ENCODE measurements around the gene IQCF5. TPM values are rescaled to one million over a fixed set of nuclear protein-coding genes. Genes with fewer than 3 reads are reported as not detected.
"Not testable (repeated sequence)": the region's sequence is repeated elsewhere in the genome, so short reads cannot be mapped to it uniquely, and the experiment has no call there.

The IQCF5 gene
- total RNA-seq, 1 donor from 2014 or later, result not detected

GRCh38 chr3:51874889-51875288 lies 512 bp downstream of the IQCF5 start:
- Histone ChIP-seq H3K36me3 (no peaks in the 10 kb centered on the region), H3K9me3 (no peaks in the 10 kb centered on the region), H3K4me1 (no peaks in the 10 kb centered on the region), H3K27ac (no peak overlapping the region), H3K4me3 (no peak overlapping the region), H3K27me3 (ENCODE audit: low read depth) (peaks cover 6% of the 10 kb centered on the region)
- DNase-seq (no peak), ATAC-seq (no peak)
- no peak for TF ChIP-seq CTCF (IDR thresholded peaks at IDR 0.05)
- intact Hi-C loops (cut with DNase I), result no loop called here

GRCh38 chr3:51874411-51874810 lies 990 bp downstream of the IQCF5 start:
- ATAC-seq (no peak), DNase-seq (no peak)
- Histone ChIP-seq H3K4me3 (no peak overlapping the region), H3K36me3 (no peaks in the 10 kb centered on the region), H3K27ac (no peak overlapping the region), H3K27me3 (ENCODE audit: low read depth) (peaks cover 6% of the 10 kb centered on the region), H3K9me3 (no peaks in the 10 kb centered on the region), H3K4me1 (no peaks in the 10 kb centered on the region)
- no peak for TF ChIP-seq CTCF (IDR thresholded peaks at IDR 0.05)
- intact Hi-C loops (cut with DNase I), result no loop called here

- intact Hi-C loops (cut with DNase I), result no loop called here
- H3K4me1 ChIP-seq, result no peaks in the 10 kb centered on the region
- peaks cover 6% of the 10 kb centered on the region for H3K27me3 ChIP-seq (ENCODE audit: low read depth)
- TF ChIP-seq CTCF (IDR thresholded peaks at IDR 0.05), result no peak
- ATAC-seq (no peak), DNase-seq (no peak)
- H3K9me3 ChIP-seq, result no peaks in the 10 kb centered on the region
- H3K27ac ChIP-seq, result no peak overlapping the region
- no peak overlapping the region for H3K4me3 ChIP-seq
- H3K36me3 ChIP-seq, result no peaks in the 10 kb centered on the region
Observed at GRCh38 chr3:51873876-51874275, 1.5 kb downstream of the IQCF5 start.

GRCh38 chr3:51873253-51873766 lies 2.1 kb downstream of the IQCF5 start:
- Histone ChIP-seq H3K9me3 (no peaks in the 10 kb centered on the region), H3K27me3 (ENCODE audit: low read depth) (peaks cover 6% of the 10 kb centered on the region), H3K36me3 (no peaks in the 10 kb centered on the region), H3K27ac (no peak overlapping the region), H3K4me3 (no peak overlapping the region), H3K4me1 (no peaks in the 10 kb centered on the region)
- DNase-seq (no peak), ATAC-seq (no peak)
- no peak for TF ChIP-seq CTCF (IDR thresholded peaks at IDR 0.05)
- intact Hi-C loops (cut with DNase I), result no loop called here

GRCh38 chr3:51869304-51869703 lies 6.1 kb downstream of the IQCF5 start:
- ATAC-seq (no peak), DNase-seq (no peak)
- no peaks in the 10 kb centered on the region for H3K36me3 ChIP-seq
- intact Hi-C loops (cut with DNase I), result no loop called here
- peaks cover 6% of the 10 kb centered on the region for H3K27me3 ChIP-seq (ENCODE audit: low read depth)
- no peaks in the 10 kb centered on the region for H3K9me3 ChIP-seq
- no peak overlapping the region for H3K27ac ChIP-seq
- TF ChIP-seq CTCF (IDR thresholded peaks at IDR 0.05), result no peak
- H3K4me1 ChIP-seq, result no peaks in the 10 kb centered on the region
- H3K4me3 ChIP-seq, result no peak overlapping the region

GRCh38 chr3:51868896-51869295 lies 6.5 kb downstream of the IQCF5 start:
- H3K4me3 ChIP-seq; DNase-seq; H3K27ac ChIP-seq; intact Hi-C loops (cut with DNase I); ATAC-seq; H3K36me3 ChIP-seq; H3K4me1 ChIP-seq; H3K9me3 ChIP-seq; H3K27me3 ChIP-seq (ENCODE audit: low read depth): not testable (repeated sequence)
